ENCODE measurements around the gene NABP1. TPM values are rescaled to one million over a fixed set of nuclear protein-coding genes. Genes with fewer than 3 reads are reported as not detected.

Gene NABP1
- polyA plus RNA-seq, 1 donor (not counting 4 experiments of a cell fraction or from before 2014, with no cell fraction given): 29.3 TPM

DNA sequence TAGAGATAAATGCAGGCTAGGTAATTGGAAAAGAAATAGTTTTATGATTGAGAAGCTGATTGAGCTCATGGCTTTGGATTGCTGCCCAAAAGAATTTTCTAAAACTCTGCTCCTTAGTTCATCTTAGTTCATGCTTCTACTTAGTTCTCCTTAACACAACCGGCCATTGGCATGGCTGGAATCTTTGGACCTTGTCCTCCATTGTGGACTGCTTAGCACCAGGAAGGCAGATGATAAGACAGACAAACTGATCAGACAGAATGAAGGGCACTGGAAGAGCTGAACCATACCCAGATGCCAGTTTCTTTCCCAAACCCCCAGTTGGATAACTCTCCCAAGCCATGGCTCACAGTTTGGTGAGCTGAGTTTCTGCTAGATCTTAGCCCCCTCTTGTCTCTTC, 36.3 kb upstream of the NABP1 start:
- Histone ChIP-seq H4K20me1 (ENCODE audit: control insufficient read depth, extremely low read depth, insufficient read depth, low read length) (no peaks in the 10 kb centered on the region), H2AFZ (ENCODE audit: control insufficient read depth, low read length) (no peak overlapping the region), H3K4me1 (ENCODE audit: control insufficient read depth, extremely low read depth, insufficient read depth, low read length) (peaks cover 36% of the 10 kb centered on the region), H3K27ac (ENCODE audit: control insufficient read depth, insufficient read depth, low read length) (no peak overlapping the region), H3K79me2 (ENCODE audit: control insufficient read depth, insufficient read depth, low read length) (no peaks in the 10 kb centered on the region), H3K9ac (ENCODE audit: control insufficient read depth, extremely low read depth, insufficient read depth, low read length) (no peak overlapping the region), H3K4me3 (ENCODE audit: control insufficient read depth in 2 of 3, extremely low read depth in 1 of 3, insufficient read depth in 2 of 3, low read depth in 1 of 3, low read length in 3 of 3) (no peak overlapping the region), H3K27me3 (ENCODE audit: control insufficient read depth, extremely low read depth, insufficient read depth, low read length) (no peaks in the 10 kb centered on the region), H3K36me3 (ENCODE audit: control insufficient read depth in 2 of 2, extremely low read depth in 1 of 2, insufficient read depth in 2 of 2, low read length in 2 of 2) (no peaks in the 10 kb centered on the region), H3K4me2 (ENCODE audit: control insufficient read depth, extremely low read depth, insufficient read depth, low read depth, low read length) (no peak overlapping the region), H3K9me1 (ENCODE audit: control insufficient read depth, extremely low read depth, insufficient read depth, low read length) (no peaks in the 10 kb centered on the region), H3K9me3 (ENCODE audit: control insufficient read depth, low read depth, low read length) (no peaks in the 10 kb centered on the region)
- TF ChIP-seq, protein P1, sequence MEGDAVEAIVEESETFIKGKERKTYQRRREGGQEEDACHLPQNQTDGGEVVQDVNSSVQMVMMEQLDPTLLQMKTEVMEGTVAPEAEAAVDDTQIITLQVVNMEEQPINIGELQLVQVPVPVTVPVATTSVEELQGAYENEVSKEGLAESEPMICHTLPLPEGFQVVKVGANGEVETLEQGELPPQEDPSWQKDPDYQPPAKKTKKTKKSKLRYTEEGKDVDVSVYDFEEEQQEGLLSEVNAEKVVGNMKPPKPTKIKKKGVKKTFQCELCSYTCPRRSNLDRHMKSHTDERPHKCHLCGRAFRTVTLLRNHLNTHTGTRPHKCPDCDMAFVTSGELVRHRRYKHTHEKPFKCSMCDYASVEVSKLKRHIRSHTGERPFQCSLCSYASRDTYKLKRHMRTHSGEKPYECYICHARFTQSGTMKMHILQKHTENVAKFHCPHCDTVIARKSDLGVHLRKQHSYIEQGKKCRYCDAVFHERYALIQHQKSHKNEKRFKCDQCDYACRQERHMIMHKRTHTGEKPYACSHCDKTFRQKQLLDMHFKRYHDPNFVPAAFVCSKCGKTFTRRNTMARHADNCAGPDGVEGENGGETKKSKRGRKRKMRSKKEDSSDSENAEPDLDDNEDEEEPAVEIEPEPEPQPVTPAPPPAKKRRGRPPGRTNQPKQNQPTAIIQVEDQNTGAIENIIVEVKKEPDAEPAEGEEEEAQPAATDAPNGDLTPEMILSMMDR (optimal IDR thresholded peaks at IDR 0.05 in 1 of 3, IDR thresholded peaks at IDR 0.05 in 1 of 3, conservative IDR thresholded peaks at IDR 0.05 in 1 of 3; ENCODE audit: extremely low read depth in 1 of 3, insufficient read depth in 2 of 3, low read length in 3 of 3): no peak
- no peak for TF ChIP-seq EZH2 (IDR thresholded peaks at IDR 0.05; ENCODE audit: low read length)
- dilution Hi-C loops (cut with MboI; ENCODE audit: extremely low pct_ligation_motif_present, low sequenced_read_pairs): no loop called here
- FAIRE-seq (no peak), DNase-seq (ENCODE audit: low read depth, low spot score) (no peak)

DNA sequence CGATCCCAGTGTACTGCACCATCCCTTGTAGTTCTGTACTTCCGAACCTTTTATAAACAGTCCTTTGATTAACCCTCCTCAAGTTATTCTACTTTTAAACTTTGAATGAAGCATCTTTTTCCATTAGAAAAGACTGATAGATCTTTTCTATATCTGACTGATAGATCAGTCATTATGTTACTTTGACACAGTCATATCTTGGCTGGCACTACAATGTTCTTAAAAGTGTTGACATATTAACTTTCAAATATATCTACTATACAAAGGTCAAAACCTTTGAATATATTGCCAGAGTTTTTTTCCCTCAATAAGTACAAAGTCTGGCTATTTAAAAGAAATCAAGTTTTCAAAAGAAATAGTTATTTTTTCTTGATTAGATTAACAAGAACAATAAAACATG, 35.4 kb upstream of the NABP1 start:
- Histone ChIP-seq H3K36me3 (ENCODE audit: control insufficient read depth in 2 of 2, extremely low read depth in 1 of 2, insufficient read depth in 2 of 2, low read length in 2 of 2) (no peaks in the 10 kb centered on the region), H3K79me2 (ENCODE audit: control insufficient read depth, insufficient read depth, low read length) (no peaks in the 10 kb centered on the region), H3K4me2 (ENCODE audit: control insufficient read depth, extremely low read depth, insufficient read depth, low read depth, low read length) (no peak overlapping the region), H2AFZ (ENCODE audit: control insufficient read depth, low read length) (no peak overlapping the region), H4K20me1 (ENCODE audit: control insufficient read depth, extremely low read depth, insufficient read depth, low read length) (no peaks in the 10 kb centered on the region), H3K9ac (ENCODE audit: control insufficient read depth, extremely low read depth, insufficient read depth, low read length) (no peak overlapping the region), H3K9me3 (ENCODE audit: control insufficient read depth, low read depth, low read length) (no peaks in the 10 kb centered on the region), H3K4me1 (ENCODE audit: control insufficient read depth, extremely low read depth, insufficient read depth, low read length) (peaks cover 31% of the 10 kb centered on the region), H3K4me3 (ENCODE audit: control insufficient read depth in 2 of 3, extremely low read depth in 1 of 3, insufficient read depth in 2 of 3, low read depth in 1 of 3, low read length in 3 of 3) (no peak overlapping the region), H3K9me1 (ENCODE audit: control insufficient read depth, extremely low read depth, insufficient read depth, low read length) (no peaks in the 10 kb centered on the region), H3K27ac (ENCODE audit: control insufficient read depth, insufficient read depth, low read length) (no peak overlapping the region), H3K27me3 (ENCODE audit: control insufficient read depth, extremely low read depth, insufficient read depth, low read length) (no peaks in the 10 kb centered on the region)
- no peak for DNase-seq (ENCODE audit: low read depth, low spot score)
- no peak for FAIRE-seq
- TF ChIP-seq, protein P1 (optimal IDR thresholded peaks at IDR 0.05 in 1 of 3, IDR thresholded peaks at IDR 0.05 in 1 of 3, conservative IDR thresholded peaks at IDR 0.05 in 1 of 3; ENCODE audit: extremely low read depth in 1 of 3, insufficient read depth in 2 of 3, low read length in 3 of 3): no peak
- TF ChIP-seq EZH2 (IDR thresholded peaks at IDR 0.05; ENCODE audit: low read length): no peak
- dilution Hi-C loops (cut with MboI; ENCODE audit: extremely low pct_ligation_motif_present, low sequenced_read_pairs): no loop called here

Measured in keratinocyte (primary cell).